PC-3 (cell line): ENCODE data around the gene GRIP1.

Experiments
- EZH2 ChIP-seq: fragments of 300-600 bp; sonication (generic); IDR thresholded peaks from one replicate; pipeline ENCODE4 v1.6.1; 2017; ENCODE audit warnings: antibody characterized with exemption, mild to moderate bottlenecking, low read length; ENCODE audit not compliant: unreplicated experiment
- EZH2phosphoT487 ChIP-seq: fragments of 300-600 bp; sonication (generic); IDR thresholded peaks from 2 replicates; pipeline ENCODE4 v1.6.1; 2018; ENCODE audit warnings: mild to moderate bottlenecking, antibody characterized with exemption, low read length, borderline replicate concordance
- TF ChIP-seq, protein P1 (sequence below): fragments of 300-600 bp; sonication (generic); conservative IDR thresholded peaks from 2 replicates; pipeline ENCODE4 v1.5.1; 2017; ENCODE audit warnings: antibody characterized with exemption, low read depth, mild to moderate bottlenecking, low read length

- TF ChIP-seq, protein P1, sequence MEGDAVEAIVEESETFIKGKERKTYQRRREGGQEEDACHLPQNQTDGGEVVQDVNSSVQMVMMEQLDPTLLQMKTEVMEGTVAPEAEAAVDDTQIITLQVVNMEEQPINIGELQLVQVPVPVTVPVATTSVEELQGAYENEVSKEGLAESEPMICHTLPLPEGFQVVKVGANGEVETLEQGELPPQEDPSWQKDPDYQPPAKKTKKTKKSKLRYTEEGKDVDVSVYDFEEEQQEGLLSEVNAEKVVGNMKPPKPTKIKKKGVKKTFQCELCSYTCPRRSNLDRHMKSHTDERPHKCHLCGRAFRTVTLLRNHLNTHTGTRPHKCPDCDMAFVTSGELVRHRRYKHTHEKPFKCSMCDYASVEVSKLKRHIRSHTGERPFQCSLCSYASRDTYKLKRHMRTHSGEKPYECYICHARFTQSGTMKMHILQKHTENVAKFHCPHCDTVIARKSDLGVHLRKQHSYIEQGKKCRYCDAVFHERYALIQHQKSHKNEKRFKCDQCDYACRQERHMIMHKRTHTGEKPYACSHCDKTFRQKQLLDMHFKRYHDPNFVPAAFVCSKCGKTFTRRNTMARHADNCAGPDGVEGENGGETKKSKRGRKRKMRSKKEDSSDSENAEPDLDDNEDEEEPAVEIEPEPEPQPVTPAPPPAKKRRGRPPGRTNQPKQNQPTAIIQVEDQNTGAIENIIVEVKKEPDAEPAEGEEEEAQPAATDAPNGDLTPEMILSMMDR: no peak
- no peak for TF ChIP-seq EZH2
- TF ChIP-seq EZH2phosphoT487: no peak
Measured at GRCh38 chr12:66678338-66679275, at the start of gene GRIP1.
